GM12878 (cell line): Measurements from ENCODE around the gene TASL. TPM values are rescaled to one million over a fixed set of nuclear protein-coding genes. Genes with fewer than 3 reads are reported as not detected.

Experiments used
- ATAC-seq: fragments of 200-7000 bp; cut with Tn5 transposase; 3 replicates; pipeline ENCODE4 v1.9.1; 2020; ENCODE audit warnings: mild to moderate bottlenecking, moderate library complexity
- BruUV-seq: library from RNA; stranded (reverse); fragments of 400-500 nt; replicated peaks from 2 replicates; lab custom pipeline; 2021; lab: Mats Ljungman, UMichigan
- CTCF ChIA-PET: fragments of 300-600 bp; sonication (Branson Sonifier 250); formaldehyde crosslinking; extraction: SDS; loops from one replicate; lab custom pipeline; 2021; ENCODE audit warnings: inconsistent platforms; lab: Yijun Ruan, JAX
- POLR2A ChIA-PET: fragments of 350-600 bp; formaldehyde crosslinking; extraction: SDS; loops from one replicate; lab custom pipeline; 2021; ENCODE audit warnings: inconsistent platforms; lab: Charles Lee
- RAD21 ChIA-PET: fragments of 300-600 bp; sonication (Branson Sonifier 250); formaldehyde crosslinking; loops from one replicate; lab custom pipeline; 2023; ENCODE audit warnings: antibody characterized with exemption; ENCODE audit not compliant: unreplicated experiment; lab: Charles Lee
- SMC1A ChIA-PET: fragments of 300-600 bp; sonication (Branson Sonifier 250); formaldehyde crosslinking; loops from one replicate; lab custom pipeline; 2023; ENCODE audit not compliant: unreplicated experiment, uncharacterized antibody; lab: Charles Lee
- DNase-seq: peaks from one replicate; pipeline ENCODE4 v3.0.0-alpha.2; 2011; ENCODE audit warnings: low read depth, low spot score
- FAIRE-seq: peaks from 3 replicates; lab custom pipeline; 2011; peaks lifted over from hg19 to GRCh38; lab: Jason Lieb, UNC
- H2AFZ ChIP-seq: 2 replicates; pipeline ENCODE4 v1.6.0; 2011; ENCODE audit warnings: low read depth, low read length, control low read depth; ENCODE audit not compliant: control insufficient read depth
- H3K27ac ChIP-seq: 2 replicates; pipeline ENCODE4 v1.5.1; 2011; ENCODE audit warnings: control low read depth; ENCODE audit not compliant: control insufficient read depth, insufficient read depth
- H3K27me3 ChIP-seq, 2 experiments: replicated peaks in 1 of 2; 2 replicates each; pipeline versions ENCODE4 v1.6.0 to v1.6.1; 2011; ENCODE audit warnings: low read length in 1 of 2; ENCODE audit not compliant: control insufficient read depth in 2 of 2, insufficient read depth in 2 of 2
- H3K36me3 ChIP-seq, 2 experiments: 2 replicates each; pipeline ENCODE4 v1.5.1; 2011; ENCODE audit warnings: low read length in 1 of 2; ENCODE audit not compliant: control insufficient read depth in 2 of 2, insufficient read depth in 2 of 2
- H3K4me1 ChIP-seq: 2 replicates; pipeline ENCODE4 v1.6.1; 2011; ENCODE audit warnings: mild to moderate bottlenecking, low read length, moderate library complexity, mixed read lengths; ENCODE audit not compliant: control insufficient read depth, insufficient read depth
- H3K4me2 ChIP-seq: 2 replicates; pipeline ENCODE4 v1.6.0; 2011; ENCODE audit warnings: control low read depth; ENCODE audit not compliant: control insufficient read depth, insufficient read depth
- H3K4me3 ChIP-seq: fragments of 200-600 bp; sonication (generic); 2 replicates; pipeline ENCODE4 v1.5.1; 2016
- H3K79me2 ChIP-seq: 2 replicates; pipeline ENCODE4 v1.6.0; 2011; ENCODE audit warnings: low read length; ENCODE audit not compliant: control insufficient read depth, insufficient read depth
- H3K9ac ChIP-seq: 2 replicates; pipeline ENCODE4 v1.8.0; 2011; ENCODE audit warnings: low read length, control low read depth, mixed read lengths; ENCODE audit not compliant: control insufficient read depth, insufficient read depth
- H3K9me3 ChIP-seq: replicated peaks from 3 replicates; pipeline ENCODE4 v1.5.1; 2011; ENCODE audit warnings: mild to moderate bottlenecking, low read length; ENCODE audit not compliant: control insufficient read depth, insufficient read depth
- H4K20me1 ChIP-seq: 2 replicates; pipeline ENCODE4 v1.6.0; 2011; ENCODE audit not compliant: control insufficient read depth, insufficient read depth
- ATF7 ChIP-seq: fragments of 450-650 bp; IDR thresholded peaks from 2 replicates; pipeline ENCODE4 v1.6.1; 2016; ENCODE audit warnings: low read depth, mild to moderate bottlenecking
- HDAC2 ChIP-seq: fragments of 200-600 bp; sonication (generic); IDR thresholded peaks from 2 replicates; pipeline ENCODE4 v1.6.1; 2017
- KAT2A ChIP-seq: conservative IDR thresholded peaks from 2 replicates; pipeline ENCODE4 v1.6.1; 2011; ENCODE audit warnings: low read depth, low read length; ENCODE audit not compliant: control insufficient read depth
- KLF5 ChIP-seq: fragments of 450-650 bp; IDR thresholded peaks from 2 replicates; pipeline ENCODE4 v1.6.1; 2014; ENCODE audit warnings: mild to moderate bottlenecking; ENCODE audit not compliant: partially characterized antibody
- MEF2A ChIP-seq: IDR thresholded peaks from 2 replicates; pipeline ENCODE4 v1.6.1; 2011; ENCODE audit warnings: low read depth, mild to moderate bottlenecking, low read length, moderate library complexity; ENCODE audit not compliant: insufficient read depth
- MXI1 ChIP-seq: fragments of 150-350 bp; IDR thresholded peaks from 2 replicates; pipeline ENCODE4 v1.6.1; 2011; ENCODE audit warnings: low read depth, mild to moderate bottlenecking, inconsistent platforms, low read length, improper control_type of control experiment
- NFIC ChIP-seq: IDR thresholded peaks from 2 replicates; pipeline ENCODE4 v1.6.1; 2012; ENCODE audit warnings: low read depth, mild to moderate bottlenecking, inconsistent platforms, low read length, moderate library complexity
- NFYB ChIP-seq: IDR thresholded peaks from 2 replicates; pipeline ENCODE4 v1.6.1; 2011; ENCODE audit warnings: low read depth, mild to moderate bottlenecking, low read length, improper control_type of control experiment, moderate library complexity; ENCODE audit not compliant: insufficient read depth
- NR2C2 ChIP-seq: IDR thresholded peaks from 2 replicates; pipeline ENCODE4 v1.6.1; 2011; ENCODE audit warnings: borderline replicate concordance, low read depth; ENCODE audit not compliant: control insufficient read depth, insufficient read length
- POLR2A ChIP-seq: IDR thresholded peaks from 2 replicates; pipeline ENCODE4 v1.6.1; 2011; ENCODE audit warnings: low read depth, mild to moderate bottlenecking, low read length
- RAD51 ChIP-seq: fragments of 450-650 bp; IDR thresholded peaks from 2 replicates; pipeline ENCODE4 v1.6.1; 2016; ENCODE audit warnings: moderate library complexity, mild to moderate bottlenecking, inconsistent platforms
- SPI1 ChIP-seq: IDR thresholded peaks from 2 replicates; pipeline ENCODE4 v1.6.1; 2011; ENCODE audit warnings: low read depth, mild to moderate bottlenecking, low read length, moderate library complexity, borderline replicate concordance; ENCODE audit not compliant: insufficient read depth
- USF2 ChIP-seq: IDR thresholded peaks from 2 replicates; pipeline ENCODE4 v1.6.1; 2011; ENCODE audit warnings: low read depth, low read length, improper control_type of control experiment, borderline replicate concordance
- WGBS: methylation state at CpG from one replicate; pipeline ENCODE4 v1.1.6; 2016; ENCODE audit warnings: low lambda C conversion rate; ENCODE audit not compliant: insufficient replicate concordance, insufficient coverage; ENCODE audit errors: missing lambda C conversion rate; 5-methylcytosine and 5-hydroxymethylcytosine counted together
- in situ Hi-C: fragments of 300-500 bp; cut with MboI; formaldehyde crosslinking; loops from 9 replicates; pipeline ENCODE4 v1.14.3; 2018; ENCODE audit warnings: mixed read lengths
- intact Hi-C: fragments of 100-400 bp; cut with micrococcal nuclease; formaldehyde crosslinking; loops from one replicate; pipeline ENCODE4 v1.14.2; 2022; ENCODE audit not compliant: unreplicated experiment
- polyA plus RNA-seq, 11 experiments: library from polyadenylated mRNA; depleted of rRNA in 4 of 11; unstranded in 6 of 11; stranded (reverse) in 5 of 11; fragments of >200 nt; fragmentation: Nextera tagmentation in 4 of 11; fragmentation: Illumina TruSeq in 1 of 11; extraction: Ambion mirVana in 4 of 11; extraction: Trizol in 1 of 11; gene quantifications; 1 replicate in 1 of 11; 2 replicates in 10 of 11; pipeline versions ENCODE4 v1.2.1 to v1.2.3, GENCODE V29; 2011 to 2016; ENCODE audit warnings: inconsistent platforms in 2 of 11, missing spikeins in 2 of 11, low read depth in 1 of 11
- total RNA-seq, 4 experiments: library from RNA; depleted of rRNA in 3 of 4; stranded (reverse); fragments of >200 nt in 3 of 4; fragmentation: Illumina TruSeq in 1 of 4; extraction: Trizol in 1 of 4; gene quantifications; 2 replicates each; pipeline versions ENCODE4 v1.2.1 to v1.2.3, GENCODE V29; 2013 to 2021
- TF ChIP-seq, protein P1 (sequence below): fragments of 450-650 bp; IDR thresholded peaks from 2 replicates; pipeline ENCODE4 v1.6.1; 2017; ENCODE audit warnings: mild to moderate bottlenecking, low read depth, inconsistent platforms; ENCODE audit not compliant: poor library complexity, severe bottlenecking

Gene TASL
- total and polyA plus RNA-seq, 10 of the 15 experiments (the other 5 are each of a cell fraction or from before 2014, with no cell fraction given) = 12.4 to 107 (median 18.3) TPM

DNA sequence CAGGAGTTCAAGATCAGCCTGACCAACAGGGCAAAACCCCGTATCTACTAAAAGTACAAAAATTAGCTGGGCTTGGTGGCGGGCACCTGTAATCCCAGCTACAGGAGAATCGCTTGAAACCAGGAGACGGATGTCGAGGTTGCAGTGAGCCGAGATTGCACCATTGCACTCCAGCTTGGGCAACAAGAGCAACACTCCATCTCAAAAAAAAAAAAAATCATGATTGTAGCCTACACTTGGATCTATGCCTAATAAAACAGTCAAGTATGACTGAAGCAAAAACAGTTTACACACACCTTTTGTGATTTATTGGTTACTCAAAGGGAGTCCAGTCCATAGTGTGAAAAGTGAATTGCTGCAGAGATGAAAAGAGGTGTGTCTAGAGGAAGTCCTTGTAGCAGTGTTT is 34.7 kb upstream of the TASL start (continued):
- TF ChIP-seq MEF2A = no peak
- no peak for TF ChIP-seq NR2C2

DNA sequence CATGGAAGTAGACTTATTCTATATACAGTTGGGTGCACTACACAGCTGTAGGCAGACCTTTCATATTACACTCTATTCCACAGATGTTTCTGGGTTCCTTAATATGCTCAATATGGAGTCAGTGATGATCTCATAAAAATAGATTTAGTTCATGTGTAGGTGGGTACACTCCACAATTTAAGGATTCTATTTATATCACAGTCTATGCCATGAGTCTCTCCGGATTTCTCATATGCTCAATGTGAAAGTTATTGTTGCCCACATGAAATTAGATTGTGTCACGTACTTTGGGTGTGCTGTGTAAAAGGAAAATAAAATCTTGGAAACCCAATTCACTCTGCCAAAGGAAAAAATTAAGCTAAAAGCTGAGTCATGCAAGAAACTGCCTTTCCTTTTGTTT is 32.5 kb upstream of the TASL start:
- no peak for TF ChIP-seq POLR2A
- TF ChIP-seq RAD51 = no peak
- no peak for TF ChIP-seq KAT2A
- no peak for TF ChIP-seq KLF5
- TF ChIP-seq HDAC2 = no peak
- TF ChIP-seq USF2 = no peak
- TF ChIP-seq NFYB = no peak
- no peak for TF ChIP-seq NFIC
- TF ChIP-seq SPI1 = no peak
- TF ChIP-seq ATF7 = no peak
- TF ChIP-seq MXI1 = no peak
- TF ChIP-seq, protein P1, sequence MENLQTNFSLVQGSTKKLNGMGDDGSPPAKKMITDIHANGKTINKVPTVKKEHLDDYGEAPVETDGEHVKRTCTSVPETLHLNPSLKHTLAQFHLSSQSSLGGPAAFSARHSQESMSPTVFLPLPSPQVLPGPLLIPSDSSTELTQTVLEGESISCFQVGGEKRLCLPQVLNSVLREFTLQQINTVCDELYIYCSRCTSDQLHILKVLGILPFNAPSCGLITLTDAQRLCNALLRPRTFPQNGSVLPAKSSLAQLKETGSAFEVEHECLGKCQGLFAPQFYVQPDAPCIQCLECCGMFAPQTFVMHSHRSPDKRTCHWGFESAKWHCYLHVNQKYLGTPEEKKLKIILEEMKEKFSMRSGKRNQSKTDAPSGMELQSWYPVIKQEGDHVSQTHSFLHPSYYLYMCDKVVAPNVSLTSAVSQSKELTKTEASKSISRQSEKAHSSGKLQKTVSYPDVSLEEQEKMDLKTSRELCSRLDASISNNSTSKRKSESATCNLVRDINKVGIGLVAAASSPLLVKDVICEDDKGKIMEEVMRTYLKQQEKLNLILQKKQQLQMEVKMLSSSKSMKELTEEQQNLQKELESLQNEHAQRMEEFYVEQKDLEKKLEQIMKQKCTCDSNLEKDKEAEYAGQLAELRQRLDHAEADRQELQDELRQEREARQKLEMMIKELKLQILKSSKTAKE = no peak
- DNase-seq = no peak
- Histone ChIP-seq H3K9me3 (no peaks in the 10 kb centered on the region), H3K9ac (no peak overlapping the region), H3K36me3 (no peaks in the 10 kb centered on the region), H3K27me3 (no peaks in the 10 kb centered on the region), H3K27ac (no peak overlapping the region), H3K4me1 (no peaks in the 10 kb centered on the region), H3K4me2 (no peak overlapping the region), H2AFZ (no peak overlapping the region), H3K4me3 (no peak overlapping the region), H3K79me2 (no peaks in the 10 kb centered on the region), H4K20me1 (no peaks in the 10 kb centered on the region)
- no peak for ATAC-seq
- FAIRE-seq = no peak
- ChIA-PET RAD21 (no interaction called here), SMC1A (no interaction called here), POLR2A (no interaction called here), CTCF (interaction anchor here (1.3 kb wide), 1 partner anchor 39 kb away, joined by 4 read pairs; no protein-coding TSS in a partner anchor)
- BruUV-seq = no TSS peak
- 7% methylated on average over 2 of the region's 2 CpGs for WGBS
- intact Hi-C loops = no loop called here
- in situ Hi-C loops = no loop called here
